Measurements from ENCODE around the gene MFSD2B. TPM values are rescaled to one million over a fixed set of nuclear protein-coding genes. Genes with fewer than 3 reads are reported as not detected.

The MFSD2B gene
- total and polyA plus RNA-seq, 2 donors (not counting 3 experiments of a cell fraction or from before 2014, with no cell fraction given), result 0.29 to 0.82 TPM

DNA sequence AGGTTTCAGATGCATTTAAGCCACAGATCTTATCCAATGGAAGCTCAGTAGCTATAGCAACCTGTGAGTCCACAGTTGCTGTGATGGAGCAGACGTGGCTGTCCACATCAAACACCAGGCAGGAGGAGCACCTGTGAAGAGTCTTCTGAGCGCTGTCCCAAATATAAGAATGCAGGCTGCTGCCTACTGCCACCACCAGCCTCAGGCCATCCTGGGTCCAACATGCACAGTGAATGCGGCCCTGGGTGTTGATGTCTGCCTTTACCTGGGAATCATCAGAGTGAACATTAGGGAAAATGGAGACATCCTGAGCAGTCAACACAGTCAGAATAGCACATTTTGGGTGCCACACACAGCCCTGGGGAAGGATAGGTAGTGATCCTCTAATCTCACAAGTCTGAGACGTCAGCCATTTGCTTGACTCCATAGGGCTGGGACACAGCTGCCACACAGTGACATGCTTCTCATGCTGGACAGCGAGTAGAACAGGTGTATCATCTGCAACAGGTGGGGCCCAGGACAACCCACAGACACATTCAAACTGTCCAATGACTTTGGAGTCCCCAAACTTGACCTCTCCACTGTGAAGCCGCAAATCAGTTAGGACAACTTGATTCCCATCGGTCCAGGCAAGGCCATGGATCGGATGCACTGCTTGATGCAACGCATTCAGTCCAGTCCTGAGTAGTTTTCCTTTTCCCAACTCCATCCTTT, 29.1 kb downstream of the MFSD2B start:
- Histone ChIP-seq H2AFZ (ENCODE audit: low read depth, low read length) (no peak overlapping the region), H3K79me2 (ENCODE audit: control insufficient read depth, insufficient read depth, low read length) (peaks cover 25% of the 10 kb centered on the region)
- CTCF ChIA-PET, result no interaction called here

More for the DNA sequence above, 29.1 kb downstream of the MFSD2B start:
- BruUV-seq (replicated peaks), result no TSS peak
- H3K4me1 ChIP-seq (ENCODE audit: control insufficient read depth, extremely low read depth, insufficient read depth, low read length), result no peaks in the 10 kb centered on the region
- no peak for TF ChIP-seq POLR2AphosphoS5 (IDR thresholded peaks at IDR 0.05; ENCODE audit: insufficient read depth, low read depth, low read length)
- no peak for TF ChIP-seq MYC (IDR thresholded peaks at IDR 0.05; ENCODE audit: low read depth, low read length)
- no peak for TF ChIP-seq POLR2A (IDR thresholded peaks at IDR 0.05; ENCODE audit: low read depth, low read length)
- TF ChIP-seq, protein P1, sequence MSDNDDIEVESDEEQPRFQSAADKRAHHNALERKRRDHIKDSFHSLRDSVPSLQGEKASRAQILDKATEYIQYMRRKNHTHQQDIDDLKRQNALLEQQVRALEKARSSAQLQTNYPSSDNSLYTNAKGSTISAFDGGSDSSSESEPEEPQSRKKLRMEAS (IDR thresholded peaks at IDR 0.05; ENCODE audit: insufficient read depth, insufficient read length), result no peak
- TF ChIP-seq EZH2 (IDR thresholded peaks at IDR 0.05; ENCODE audit: borderline replicate concordance, low read depth, low read length, severe bottlenecking), result no peak
- TF ChIP-seq JUN (IDR thresholded peaks at IDR 0.05; ENCODE audit: borderline replicate concordance, insufficient read depth, insufficient read length, low read depth), result no peak
- TF ChIP-seq, protein P2, sequence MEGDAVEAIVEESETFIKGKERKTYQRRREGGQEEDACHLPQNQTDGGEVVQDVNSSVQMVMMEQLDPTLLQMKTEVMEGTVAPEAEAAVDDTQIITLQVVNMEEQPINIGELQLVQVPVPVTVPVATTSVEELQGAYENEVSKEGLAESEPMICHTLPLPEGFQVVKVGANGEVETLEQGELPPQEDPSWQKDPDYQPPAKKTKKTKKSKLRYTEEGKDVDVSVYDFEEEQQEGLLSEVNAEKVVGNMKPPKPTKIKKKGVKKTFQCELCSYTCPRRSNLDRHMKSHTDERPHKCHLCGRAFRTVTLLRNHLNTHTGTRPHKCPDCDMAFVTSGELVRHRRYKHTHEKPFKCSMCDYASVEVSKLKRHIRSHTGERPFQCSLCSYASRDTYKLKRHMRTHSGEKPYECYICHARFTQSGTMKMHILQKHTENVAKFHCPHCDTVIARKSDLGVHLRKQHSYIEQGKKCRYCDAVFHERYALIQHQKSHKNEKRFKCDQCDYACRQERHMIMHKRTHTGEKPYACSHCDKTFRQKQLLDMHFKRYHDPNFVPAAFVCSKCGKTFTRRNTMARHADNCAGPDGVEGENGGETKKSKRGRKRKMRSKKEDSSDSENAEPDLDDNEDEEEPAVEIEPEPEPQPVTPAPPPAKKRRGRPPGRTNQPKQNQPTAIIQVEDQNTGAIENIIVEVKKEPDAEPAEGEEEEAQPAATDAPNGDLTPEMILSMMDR (IDR thresholded peaks at IDR 0.05; ENCODE audit: extremely low read depth in 1 of 2, insufficient read depth in 1 of 2, low read depth in 1 of 2, low read length in 2 of 2), result no peak
- no peak for TF ChIP-seq GATA2 (IDR thresholded peaks at IDR 0.05; ENCODE audit: insufficient read depth, insufficient read length, low read depth, low read length)
- TF ChIP-seq FOS (IDR thresholded peaks at IDR 0.05; ENCODE audit: borderline replicate concordance, insufficient read depth, low read length), result no peak
- dilution Hi-C loops (cut with MboI; ENCODE audit: extremely low pct_ligation_motif_present, low sequenced_read_pairs), result no loop called here
- no peak overlapping the region for H3K4me2 ChIP-seq (ENCODE audit: insufficient read depth, low read length)
- no peak for DNase-seq (ENCODE audit: low read depth, low spot score)
- no peak overlapping the region for H3K9ac ChIP-seq (replicated peaks; ENCODE audit: extremely low read depth, insufficient read depth, low read length)
- H3K9me3 ChIP-seq (replicated peaks; ENCODE audit: control insufficient read depth, insufficient read depth, low read length), result no peaks in the 10 kb centered on the region
- intact Hi-C loops (cut with micrococcal nuclease), result no loop called here
- POLR2A ChIA-PET, result no interaction called here
- H4K20me1 ChIP-seq (replicated peaks; ENCODE audit: control insufficient read depth, extremely low read depth, insufficient read depth, low read length), result no peaks in the 10 kb centered on the region
- no peaks in the 10 kb centered on the region for H3K27me3 ChIP-seq (ENCODE audit: control insufficient read depth in 2 of 2, insufficient read depth in 2 of 2, low read length in 2 of 2)
- H3K27ac ChIP-seq (ENCODE audit: insufficient read depth, low read depth, low read length), result no peak overlapping the region
- no peaks in the 10 kb centered on the region for H3K9me1 ChIP-seq (replicated peaks; ENCODE audit: control insufficient read depth, extremely low read depth, insufficient read depth, low read length)
- no peak overlapping the region for H3K4me3 ChIP-seq (replicated peaks in 1 of 3; ENCODE audit: insufficient read depth in 1 of 3, low read depth in 1 of 3, low read length in 3 of 3)
- peaks cover 7 to 12% of the 10 kb centered on the region in 2 experiments for H3K36me3 ChIP-seq (ENCODE audit: control insufficient read depth in 2 of 2, extremely low read depth in 1 of 2, insufficient read depth in 2 of 2, low read length in 2 of 2)
- FAIRE-seq, result no peak
